Stimulated activated CD8-positive, alpha-beta memory T cell treated with anti-CD3 and anti-CD28 coated beads, Interleukin-15, amount 100 ng/mL, for 24 hours (primary cell): ENCODE results near the gene HAUS1.
"Not testable (repeated sequence)": the region's sequence is repeated elsewhere in the genome, so short reads cannot be mapped to it uniquely, and the experiment has no call there.

ENCODE experiments used
- DNase-seq: peaks from one replicate; pipeline ENCODE4 v3.0.0-alpha.2; 2020; ENCODE audit warnings: low read depth

Gene HAUS1

GRCh38 chr18:46104128-46104911, at the start of gene HAUS1:
Gene HAUS1 (plus strand): TSS chr18:46104385. CDS start chr18:46104412, 27 bp downstream.
- DNase-seq, result peak; percentile 71

GRCh38 chr18:46054956-46055837, 49.0 kb upstream of the HAUS1 start:
- DNase-seq, result no peak

- DNase-seq, result no peak
These were observed 48.4 kb upstream of the HAUS1 start for GRCh38 chr18:46055838-46056230.

- DNase-seq, result no peak
These were observed 43.8 kb upstream of the HAUS1 start for GRCh38 chr18:46060359-46060841.

- no peak for DNase-seq
These were observed 42.8 kb upstream of the HAUS1 start for GRCh38 chr18:46061387-46061786.

GRCh38 chr18:46061796-46062195, 42.4 kb upstream of the HAUS1 start:
- no peak for DNase-seq

- DNase-seq, result no peak
These were observed 41.4 kb upstream of the HAUS1 start for GRCh38 chr18:46062781-46063180.

GRCh38 chr18:46067438-46068007, 36.7 kb upstream of the HAUS1 start:
- no peak for DNase-seq

- DNase-seq, result no peak
These were observed 35.4 kb upstream of the HAUS1 start for GRCh38 chr18:46068763-46069162.

GRCh38 chr18:46069524-46069923, 34.7 kb upstream of the HAUS1 start:
- no peak for DNase-seq

- no peak for DNase-seq
These were observed 34.0 kb upstream of the HAUS1 start for GRCh38 chr18:46070232-46070631.

- DNase-seq, result no peak
These were observed 33.2 kb upstream of the HAUS1 start for GRCh38 chr18:46070815-46071652.

GRCh38 chr18:46071653-46072375, 32.4 kb upstream of the HAUS1 start, which contains the start of gene PSTPIP2:
Gene PSTPIP2 (minus strand): TSS chr18:46072260. CDS start chr18:46072188, 72 bp downstream.
- peak; percentile 31 for DNase-seq

GRCh38 chr18:46072376-46072867, 31.8 kb upstream of the HAUS1 start:
- DNase-seq, result no peak

- DNase-seq, result no peak
These were observed 31.2 kb upstream of the HAUS1 start for GRCh38 chr18:46072959-46073358.

GRCh38 chr18:46073474-46074331, 30.5 kb upstream of the HAUS1 start:
- DNase-seq, result no peak

GRCh38 chr18:46079336-46079735, 24.8 kb upstream of the HAUS1 start:
- DNase-seq, result no peak

- DNase-seq, result no peak
These were observed 24.0 kb upstream of the HAUS1 start for GRCh38 chr18:46080156-46080555.

GRCh38 chr18:46084431-46084830, 19.8 kb upstream of the HAUS1 start:
- no peak for DNase-seq

GRCh38 chr18:46088501-46088900, 15.7 kb upstream of the HAUS1 start:
- DNase-seq, result not testable (repeated sequence)
